Osteocyte (in vitro differentiated cells): Measurements from ENCODE around the gene ZNF709. TPM values are rescaled to one million over a fixed set of nuclear protein-coding genes. Genes with fewer than 3 reads are reported as not detected.

ENCODE experiments used
- DNase-seq: peaks from one replicate; pipeline ENCODE4 v3.0.0; 2021; ENCODE audit warnings: mixed read lengths; ENCODE audit not compliant: unreplicated experiment; ENCODE audit errors: extremely low spot score
- H3K27ac Mint-ChIP-seq: one replicate; pipeline ENCODE4 v1.8.0; 2021; ENCODE audit warnings: mild to moderate bottlenecking, mixed read lengths; ENCODE audit not compliant: unreplicated experiment
- H3K27me3 Mint-ChIP-seq: one replicate; pipeline ENCODE4 v1.8.0; 2021; ENCODE audit warnings: mixed read lengths; ENCODE audit not compliant: unreplicated experiment
- H3K36me3 Mint-ChIP-seq: one replicate; pipeline ENCODE4 v1.8.0; 2021; ENCODE audit warnings: mixed read lengths; ENCODE audit not compliant: unreplicated experiment
- H3K4me1 Mint-ChIP-seq: one replicate; pipeline ENCODE4 v1.8.0; 2021; ENCODE audit warnings: mixed read lengths; ENCODE audit not compliant: unreplicated experiment
- H3K4me3 Mint-ChIP-seq: one replicate; pipeline ENCODE4 v1.8.0; 2021; ENCODE audit warnings: mild to moderate bottlenecking, moderate library complexity, mixed read lengths; ENCODE audit not compliant: unreplicated experiment
- H3K9me3 Mint-ChIP-seq: one replicate; pipeline ENCODE4 v1.8.0; 2021; ENCODE audit warnings: mixed read lengths; ENCODE audit not compliant: unreplicated experiment
- total RNA-seq: library from RNA; stranded (reverse); gene quantifications from 2 replicates; pipeline ENCODE4 v1.2.1, GENCODE V29; 2021
- TF ChIP-seq, protein P1 (sequence below): fragments of 200-600 bp; sonication (generic); IDR thresholded peaks from 2 replicates; pipeline ENCODE4 v1.5.0; 2021; ENCODE audit warnings: antibody characterized with exemption, mild to moderate bottlenecking, moderate library complexity

ZNF709 gene
- total RNA-seq, 1 donor from 2014 or later, result 3.9 TPM

DNA sequence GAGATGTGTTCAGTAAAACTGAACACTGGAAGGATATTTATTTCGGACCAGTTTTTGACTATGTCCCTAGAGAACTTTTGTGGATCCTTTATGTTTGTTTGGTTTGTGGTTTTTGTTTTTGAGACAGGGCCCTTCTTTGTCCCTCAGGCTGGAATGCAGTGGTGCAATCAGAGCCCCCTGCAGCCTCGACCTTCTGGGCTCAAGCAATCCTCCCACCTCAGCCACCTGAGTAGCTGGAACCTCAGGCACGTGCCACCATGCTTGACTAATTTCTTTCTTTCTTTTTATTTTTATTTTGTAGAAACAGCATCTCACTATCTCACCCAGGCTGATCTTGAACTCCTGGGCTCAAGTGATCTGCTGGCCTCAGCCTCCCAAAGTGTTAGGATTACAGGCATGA lies 955 bp upstream of the ZNF709 start:
- Mint-ChIP-seq H3K4me1 (peaks cover 26% of the 10 kb centered on the region), H3K4me3 (peak overlapping the region; percentile 92), H3K36me3 (no peaks in the 10 kb centered on the region), H3K9me3 (no peaks in the 10 kb centered on the region), H3K27ac (peak overlapping the region; percentile 97), H3K27me3 (no peaks in the 10 kb centered on the region)
- DNase-seq, result no peak
- TF ChIP-seq, protein P1, sequence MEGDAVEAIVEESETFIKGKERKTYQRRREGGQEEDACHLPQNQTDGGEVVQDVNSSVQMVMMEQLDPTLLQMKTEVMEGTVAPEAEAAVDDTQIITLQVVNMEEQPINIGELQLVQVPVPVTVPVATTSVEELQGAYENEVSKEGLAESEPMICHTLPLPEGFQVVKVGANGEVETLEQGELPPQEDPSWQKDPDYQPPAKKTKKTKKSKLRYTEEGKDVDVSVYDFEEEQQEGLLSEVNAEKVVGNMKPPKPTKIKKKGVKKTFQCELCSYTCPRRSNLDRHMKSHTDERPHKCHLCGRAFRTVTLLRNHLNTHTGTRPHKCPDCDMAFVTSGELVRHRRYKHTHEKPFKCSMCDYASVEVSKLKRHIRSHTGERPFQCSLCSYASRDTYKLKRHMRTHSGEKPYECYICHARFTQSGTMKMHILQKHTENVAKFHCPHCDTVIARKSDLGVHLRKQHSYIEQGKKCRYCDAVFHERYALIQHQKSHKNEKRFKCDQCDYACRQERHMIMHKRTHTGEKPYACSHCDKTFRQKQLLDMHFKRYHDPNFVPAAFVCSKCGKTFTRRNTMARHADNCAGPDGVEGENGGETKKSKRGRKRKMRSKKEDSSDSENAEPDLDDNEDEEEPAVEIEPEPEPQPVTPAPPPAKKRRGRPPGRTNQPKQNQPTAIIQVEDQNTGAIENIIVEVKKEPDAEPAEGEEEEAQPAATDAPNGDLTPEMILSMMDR, result no peak

DNA sequence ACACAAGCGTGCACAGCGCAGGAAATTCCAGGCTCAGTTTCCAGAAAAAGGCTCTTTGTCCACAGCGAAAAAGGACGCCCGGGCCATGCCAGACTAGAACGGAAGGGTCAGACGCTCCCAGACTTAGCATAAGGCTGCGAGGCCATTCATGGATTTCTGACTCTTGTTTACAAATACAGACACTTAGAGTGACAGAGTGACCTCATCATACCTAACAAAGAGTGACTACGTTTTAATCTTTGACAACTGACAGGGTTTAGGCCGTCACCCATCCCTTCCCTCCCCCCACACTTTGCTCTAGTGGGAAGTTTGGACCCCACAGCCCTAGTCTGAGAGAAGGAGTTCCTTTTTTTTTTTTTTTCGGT lies 418 bp upstream of the ZNF709 start:
- Mint-ChIP-seq H3K4me3 (peak overlapping the region; percentile 92), H3K27me3 (no peaks in the 10 kb centered on the region), H3K27ac (peak overlapping the region; percentile 97), H3K4me1 (peaks cover 26% of the 10 kb centered on the region), H3K9me3 (no peaks in the 10 kb centered on the region), H3K36me3 (no peaks in the 10 kb centered on the region)
- no peak for DNase-seq
- TF ChIP-seq, protein P1, result no peak

DNA sequence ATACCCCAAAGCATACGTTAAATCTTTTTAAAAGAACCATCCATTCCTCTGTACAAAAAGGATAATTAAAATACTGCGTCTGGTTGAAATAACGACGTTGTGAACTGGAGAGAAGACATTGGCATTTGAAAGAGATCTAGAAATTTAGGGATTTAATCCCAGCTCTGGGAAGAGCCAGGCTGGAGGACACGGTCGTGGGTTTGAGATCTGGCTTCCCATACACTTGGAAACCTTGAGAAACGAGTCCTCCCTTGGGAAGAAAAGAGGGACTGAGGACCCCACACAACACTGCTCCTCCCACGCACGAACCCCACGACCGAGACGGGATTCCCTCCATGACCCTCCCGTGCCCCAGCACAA lies 625 bp downstream of the ZNF709 start:
- peak overlapping the region; percentile 97 for H3K27ac Mint-ChIP-seq

DNA sequence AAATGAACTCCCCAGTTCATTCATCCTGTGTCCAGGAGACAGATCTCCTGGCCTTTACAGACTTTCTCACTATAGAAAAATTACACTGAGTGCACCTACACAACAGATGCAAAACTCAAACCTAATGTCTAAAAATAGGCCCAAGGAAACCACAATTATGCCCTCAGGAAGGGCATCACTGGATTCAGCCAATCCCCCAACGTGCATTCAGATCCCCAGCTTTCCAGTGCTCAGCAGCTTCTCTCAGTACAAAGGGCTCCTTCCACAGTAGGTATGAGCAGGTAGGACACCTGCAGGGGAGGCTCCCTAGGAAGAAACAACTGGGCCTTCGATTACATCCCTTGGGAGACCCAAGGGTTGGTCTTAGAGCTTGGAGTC lies 2.1 kb downstream of the ZNF709 start:
- no peaks in the 10 kb centered on the region for H3K9me3 Mint-ChIP-seq
- no peaks in the 10 kb centered on the region for H3K27me3 Mint-ChIP-seq
- TF ChIP-seq, protein P1, result no peak
- H3K27ac Mint-ChIP-seq, result no peak overlapping the region
- H3K36me3 Mint-ChIP-seq, result no peaks in the 10 kb centered on the region
- H3K4me3 Mint-ChIP-seq, result no peak overlapping the region
- peaks cover 26% of the 10 kb centered on the region for H3K4me1 Mint-ChIP-seq
- DNase-seq, result no peak

More for the DNA sequence above, 625 bp downstream of the ZNF709 start:
- H3K27me3 Mint-ChIP-seq, result no peaks in the 10 kb centered on the region
- H3K36me3 Mint-ChIP-seq, result no peaks in the 10 kb centered on the region
- TF ChIP-seq, protein P1, result no peak
- no peak for DNase-seq
- H3K4me1 Mint-ChIP-seq, result peaks cover 26% of the 10 kb centered on the region
- H3K4me3 Mint-ChIP-seq, result peak overlapping the region; percentile 92
- H3K9me3 Mint-ChIP-seq, result no peaks in the 10 kb centered on the region

DNA sequence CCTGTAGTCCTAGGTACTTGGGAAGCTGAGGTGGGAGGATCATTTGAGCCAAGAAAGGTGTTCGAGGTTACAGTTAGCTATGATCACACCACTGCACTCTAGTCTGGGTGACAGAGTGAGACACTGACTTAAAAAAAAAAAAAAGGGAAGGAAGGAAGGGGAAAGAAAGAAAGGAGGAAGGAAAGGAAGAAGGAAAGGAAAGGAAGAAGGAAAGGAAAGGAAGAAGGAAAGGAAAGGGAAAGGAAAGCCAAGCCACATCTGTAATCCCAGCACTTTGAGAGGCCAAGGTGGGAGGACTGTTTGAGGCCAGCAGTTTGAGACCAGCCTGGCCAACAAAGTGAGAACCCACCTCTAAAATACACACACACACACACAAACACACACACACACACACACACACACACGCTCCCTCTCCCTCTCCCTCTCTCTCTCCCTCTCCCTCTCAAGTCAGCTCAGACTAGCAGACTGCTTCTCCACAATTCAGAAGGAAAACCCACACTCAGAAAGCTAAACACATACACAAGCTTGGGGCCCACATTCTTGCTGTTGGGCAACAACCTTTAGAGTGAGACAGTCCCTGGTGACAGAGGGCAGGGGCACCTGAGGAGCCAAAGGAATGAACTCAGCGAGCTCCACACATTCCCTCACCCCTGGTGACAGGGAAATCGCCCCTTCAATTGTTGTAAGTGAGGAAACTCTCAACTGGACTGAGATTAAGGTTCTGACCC lies 2.7 kb downstream of the ZNF709 start:
- H3K9me3 Mint-ChIP-seq, result no peaks in the 10 kb centered on the region
- no peak for DNase-seq
- no peak overlapping the region for H3K27ac Mint-ChIP-seq
- no peak overlapping the region for H3K4me3 Mint-ChIP-seq
- TF ChIP-seq, protein P1, result no peak
- H3K36me3 Mint-ChIP-seq, result no peaks in the 10 kb centered on the region
- no peaks in the 10 kb centered on the region for H3K27me3 Mint-ChIP-seq
- H3K4me1 Mint-ChIP-seq, result peaks cover 26% of the 10 kb centered on the region
